Measurements from ENCODE around the gene SOBP. TPM values are rescaled to one million over a fixed set of nuclear protein-coding genes. Genes with fewer than 3 reads are reported as not detected.

The SOBP gene
- total RNA-seq, 1 donor from 2014 or later: 0.09 TPM

- H3K4me1 Mint-ChIP-seq: peaks cover 4% of the 10 kb centered on the region
- intact Hi-C loops (cut with micrococcal nuclease): no loop called here
- H3K9me3 Mint-ChIP-seq: peaks cover 10% of the 10 kb centered on the region
- no peak for DNase-seq
- peaks cover 8% of the 10 kb centered on the region for H3K27me3 Mint-ChIP-seq
- H3K4me3 Mint-ChIP-seq: no peak overlapping the region
- H3K27ac Mint-ChIP-seq: no peak overlapping the region
- no peaks in the 10 kb centered on the region for H3K36me3 Mint-ChIP-seq (ENCODE audit: low read depth)
These were observed 192.8 kb downstream of the SOBP start for GRCh38 chr6:107682721-107683120.

GRCh38 chr6:107683183-107683582 lies 193.3 kb downstream of the SOBP start:
- Mint-ChIP-seq H3K27me3 (peaks cover 8% of the 10 kb centered on the region), H3K27ac (no peak overlapping the region), H3K4me3 (no peak overlapping the region), H3K4me1 (peaks cover 4% of the 10 kb centered on the region), H3K9me3 (peaks cover 10% of the 10 kb centered on the region), H3K36me3 (ENCODE audit: low read depth) (no peaks in the 10 kb centered on the region)
- intact Hi-C loops (cut with micrococcal nuclease): no loop called here
- no peak for DNase-seq

GRCh38 chr6:107684996-107685395 lies 195.1 kb downstream of the SOBP start:
- no peaks in the 10 kb centered on the region for H3K36me3 Mint-ChIP-seq (ENCODE audit: low read depth)
- H3K4me3 Mint-ChIP-seq: no peak overlapping the region
- peaks cover 5% of the 10 kb centered on the region for H3K27me3 Mint-ChIP-seq
- no peak overlapping the region for H3K27ac Mint-ChIP-seq
- H3K9me3 Mint-ChIP-seq: peaks cover 10% of the 10 kb centered on the region
- peaks cover 2% of the 10 kb centered on the region for H3K4me1 Mint-ChIP-seq
- intact Hi-C loops (cut with micrococcal nuclease): no loop called here
- DNase-seq: no peak

- DNase-seq: no peak
- Mint-ChIP-seq H3K9me3 (no peaks in the 10 kb centered on the region), H3K36me3 (ENCODE audit: low read depth) (no peaks in the 10 kb centered on the region), H3K4me1 (peaks cover 2% of the 10 kb centered on the region), H3K27ac (no peak overlapping the region), H3K4me3 (no peak overlapping the region), H3K27me3 (no peaks in the 10 kb centered on the region)
- intact Hi-C loops (cut with micrococcal nuclease): no loop called here
These were observed 199.3 kb downstream of the SOBP start for GRCh38 chr6:107689190-107689589.

- H3K27ac Mint-ChIP-seq: no peak overlapping the region
- peaks cover 2% of the 10 kb centered on the region for H3K4me1 Mint-ChIP-seq
- H3K4me3 Mint-ChIP-seq: no peak overlapping the region
- intact Hi-C loops (cut with micrococcal nuclease): no loop called here
- H3K9me3 Mint-ChIP-seq: no peaks in the 10 kb centered on the region
- DNase-seq: no peak
- H3K36me3 Mint-ChIP-seq (ENCODE audit: low read depth): no peaks in the 10 kb centered on the region
- no peaks in the 10 kb centered on the region for H3K27me3 Mint-ChIP-seq
These were observed 200.2 kb downstream of the SOBP start for GRCh38 chr6:107689951-107690642.

- Mint-ChIP-seq H3K27ac (no peak overlapping the region), H3K4me3 (no peak overlapping the region), H3K4me1 (peaks cover 2% of the 10 kb centered on the region)
These were observed 200.7 kb downstream of the SOBP start for GRCh38 chr6:107690643-107691061.

GRCh38 chr6:107691062-107691751 lies 201.3 kb downstream of the SOBP start:
- H3K27me3 Mint-ChIP-seq: no peaks in the 10 kb centered on the region
- no peak for DNase-seq
- peaks cover 2% of the 10 kb centered on the region for H3K4me1 Mint-ChIP-seq
- intact Hi-C loops (cut with micrococcal nuclease): no loop called here
- no peak overlapping the region for H3K27ac Mint-ChIP-seq
- H3K4me3 Mint-ChIP-seq: no peak overlapping the region
- H3K9me3 Mint-ChIP-seq: no peaks in the 10 kb centered on the region
- H3K36me3 Mint-ChIP-seq (ENCODE audit: low read depth): no peaks in the 10 kb centered on the region

More at GRCh38 chr6:107690643-107691061, 200.7 kb downstream of the SOBP start:
- DNase-seq: no peak
- intact Hi-C loops (cut with micrococcal nuclease): no loop called here
- H3K36me3 Mint-ChIP-seq (ENCODE audit: low read depth): no peaks in the 10 kb centered on the region
- H3K27me3 Mint-ChIP-seq: no peaks in the 10 kb centered on the region
- H3K9me3 Mint-ChIP-seq: no peaks in the 10 kb centered on the region

GRCh38 chr6:107692351-107692750 lies 202.4 kb downstream of the SOBP start:
- Mint-ChIP-seq H3K4me3 (no peak overlapping the region), H3K27me3 (peaks cover 6% of the 10 kb centered on the region), H3K27ac (no peak overlapping the region), H3K9me3 (no peaks in the 10 kb centered on the region), H3K36me3 (ENCODE audit: low read depth) (no peaks in the 10 kb centered on the region), H3K4me1 (peaks cover 2% of the 10 kb centered on the region)
- DNase-seq: no peak
- intact Hi-C loops (cut with micrococcal nuclease): no loop called here

- peaks cover 5% of the 10 kb centered on the region for H3K4me1 Mint-ChIP-seq
- peaks cover 6% of the 10 kb centered on the region for H3K27me3 Mint-ChIP-seq
- no peaks in the 10 kb centered on the region for H3K36me3 Mint-ChIP-seq (ENCODE audit: low read depth)
- intact Hi-C loops (cut with micrococcal nuclease): no loop called here
- H3K4me3 Mint-ChIP-seq: no peak overlapping the region
- H3K27ac Mint-ChIP-seq: no peak overlapping the region
- DNase-seq: no peak
- H3K9me3 Mint-ChIP-seq: peaks cover 4% of the 10 kb centered on the region
These were observed 205.3 kb downstream of the SOBP start for GRCh38 chr6:107695061-107695720.

- no peak for DNase-seq
- H3K27ac Mint-ChIP-seq: no peak overlapping the region
- intact Hi-C loops (cut with micrococcal nuclease): no loop called here
- H3K4me3 Mint-ChIP-seq: no peak overlapping the region
- H3K36me3 Mint-ChIP-seq (ENCODE audit: low read depth): no peaks in the 10 kb centered on the region
- H3K4me1 Mint-ChIP-seq: peaks cover 5% of the 10 kb centered on the region
- peaks cover 6% of the 10 kb centered on the region for H3K27me3 Mint-ChIP-seq
- H3K9me3 Mint-ChIP-seq: peaks cover 4% of the 10 kb centered on the region
These were observed 207.8 kb downstream of the SOBP start for GRCh38 chr6:107697682-107698081.

- intact Hi-C loops (cut with micrococcal nuclease): no loop called here
- H3K36me3 Mint-ChIP-seq (ENCODE audit: low read depth): no peaks in the 10 kb centered on the region
- H3K27ac Mint-ChIP-seq: no peak overlapping the region
- H3K27me3 Mint-ChIP-seq: peaks cover 6% of the 10 kb centered on the region
- H3K9me3 Mint-ChIP-seq: peaks cover 4% of the 10 kb centered on the region
- peaks cover 5% of the 10 kb centered on the region for H3K4me1 Mint-ChIP-seq
- no peak for DNase-seq
- H3K4me3 Mint-ChIP-seq: no peak overlapping the region
These were observed 208.2 kb downstream of the SOBP start for GRCh38 chr6:107698146-107698545.

GRCh38 chr6:107699254-107699653 lies 209.3 kb downstream of the SOBP start:
- no peak for DNase-seq
- Mint-ChIP-seq H3K27ac (no peak overlapping the region), H3K4me1 (peaks cover 5% of the 10 kb centered on the region), H3K9me3 (peaks cover 4% of the 10 kb centered on the region), H3K27me3 (peaks cover 6% of the 10 kb centered on the region), H3K4me3 (no peak overlapping the region), H3K36me3 (ENCODE audit: low read depth) (no peaks in the 10 kb centered on the region)
- intact Hi-C loops (cut with micrococcal nuclease): no loop called here

GRCh38 chr6:107699697-107700325 lies 209.9 kb downstream of the SOBP start:
- intact Hi-C loops (cut with micrococcal nuclease): no loop called here
- Mint-ChIP-seq H3K27me3 (peaks cover 6% of the 10 kb centered on the region), H3K4me3 (no peak overlapping the region), H3K9me3 (peaks cover 4% of the 10 kb centered on the region), H3K4me1 (peaks cover 5% of the 10 kb centered on the region), H3K36me3 (ENCODE audit: low read depth) (peaks cover under 1% of the 10 kb centered on the region), H3K27ac (no peak overlapping the region)
- DNase-seq: no peak

GRCh38 chr6:107703606-107704005 lies 213.7 kb downstream of the SOBP start:
- Mint-ChIP-seq H3K4me1 (no peaks in the 10 kb centered on the region), H3K4me3 (no peak overlapping the region), H3K27me3 (no peaks in the 10 kb centered on the region), H3K9me3 (no peaks in the 10 kb centered on the region), H3K27ac (no peak overlapping the region), H3K36me3 (ENCODE audit: low read depth) (peaks cover 9% of the 10 kb centered on the region)
- no peak for DNase-seq
- intact Hi-C loops (cut with micrococcal nuclease): loop anchor here (1.0 kb wide), 1 partner anchor 28 kb away; no protein-coding TSS in a partner anchor
